K562 (cell line): ENCODE measurements around the gene APOBEC3G. TPM values are rescaled to one million over a fixed set of nuclear protein-coding genes. Genes with fewer than 3 reads are reported as not detected.

Experiments
- ATAC-seq: fragments of 200-7000 bp; cut with Tn5 transposase; 3 replicates; pipeline ENCODE4 v1.9.1; 2020; ENCODE audit warnings: moderate library complexity
- BruUV-seq: library from RNA; stranded (reverse); fragments of 400-500 nt; replicated peaks from 2 replicates; lab custom pipeline; 2021; lab: Mats Ljungman, UMichigan
- CTCF ChIA-PET: fragments of 300-600 bp; formaldehyde crosslinking; extraction: SDS; loops from one replicate; lab custom pipeline; 2021; ENCODE audit warnings: low intra/inter-chr PET ratio; lab: Yijun Ruan, JAX
- POLR2A ChIA-PET: fragments of 300-600, 350-650 bp; sonication (Branson Sonifier 250); formaldehyde crosslinking; extraction: SDS; loops from one replicate; lab custom pipeline; 2021; ENCODE audit warnings: antibody characterized with exemption, inconsistent platforms; lab: Yijun Ruan, JAX
- DNase-seq, 4 experiments: peaks; one replicate each; pipeline versions ENCODE4 v3.0.0 to v3.0.0-alpha.2; 2011 to 2018; ENCODE audit warnings: low spot score in 3 of 4, mixed read lengths in 3 of 4; ENCODE audit errors: extremely low read depth in 1 of 4
- FAIRE-seq: peaks from 2 replicates; lab custom pipeline; 2011; peaks lifted over from hg19 to GRCh38; lab: Jason Lieb, UNC
- H2AFZ ChIP-seq: 2 replicates; pipeline ENCODE4 v1.6.0; 2011; ENCODE audit warnings: low read depth, low read length, control low read depth, inconsistent platforms
- H3K27ac ChIP-seq: fragments of 200-600 bp; 3 replicates; pipeline ENCODE4 v1.8.0; 2011; ENCODE audit warnings: low read depth, mild to moderate bottlenecking, control low read depth, inconsistent platforms, low read length, moderate library complexity, mixed read lengths; ENCODE audit errors: extremely low read depth
- H3K27me3 ChIP-seq, 2 experiments: fragments of 300-600 bp in 1 of 2; 2 replicates in 1 of 2; 3 replicates in 1 of 2; pipeline versions ENCODE4 v1.6.0 to v1.8.0; 2011; ENCODE audit warnings: inconsistent platforms in 2 of 2, low read length in 2 of 2, mild to moderate bottlenecking in 1 of 2, mixed read lengths in 1 of 2, moderate library complexity in 1 of 2; ENCODE audit not compliant: control insufficient read depth in 2 of 2, insufficient read depth in 2 of 2
- H3K36me3 ChIP-seq: fragments of 300-600 bp; 3 replicates; pipeline ENCODE4 v1.8.0; 2011; ENCODE audit warnings: mild to moderate bottlenecking, low read length, inconsistent platforms; ENCODE audit not compliant: control insufficient read depth, insufficient read depth
- H3K4me1 ChIP-seq, 2 experiments: fragments of 200-600 bp in 1 of 2; replicated peaks in 1 of 2; 2 replicates in 1 of 2; 3 replicates in 1 of 2; pipeline versions ENCODE4 v1.5.1 to v1.8.0; 2011; ENCODE audit warnings: inconsistent platforms in 2 of 2, low read length in 2 of 2, mild to moderate bottlenecking in 1 of 2, mixed read lengths in 1 of 2, moderate library complexity in 1 of 2; ENCODE audit not compliant: control insufficient read depth in 2 of 2, insufficient read depth in 2 of 2
- H3K4me2 ChIP-seq: 2 replicates; pipeline ENCODE4 v1.6.1; 2011; ENCODE audit warnings: low read length, control low read depth, inconsistent platforms, mixed read lengths; ENCODE audit not compliant: insufficient read depth
- H3K4me3 ChIP-seq: fragments of 200-600 bp; sonication (generic), shearing (Covaris generic); 2 replicates; pipeline ENCODE4 v1.5.1; 2016; ENCODE audit warnings: control low read depth, inconsistent platforms
- H3K79me2 ChIP-seq: fragments of 200-600 bp; 3 replicates; pipeline ENCODE4 v1.8.0; 2011; ENCODE audit warnings: low read length, inconsistent platforms; ENCODE audit not compliant: control insufficient read depth, insufficient read depth
- H3K9ac ChIP-seq, 2 experiments: 2 replicates each; pipeline versions ENCODE4 v1.6.0 to v1.6.1; 2011; ENCODE audit warnings: low read depth in 2 of 2, low read length in 2 of 2, control low read depth in 1 of 2, inconsistent platforms in 1 of 2, mild to moderate bottlenecking in 1 of 2, mixed read lengths in 1 of 2; ENCODE audit not compliant: insufficient read depth in 1 of 2
- H3K9me1 ChIP-seq: one replicate; pipeline ENCODE4 v1.6.0; 2011; ENCODE audit warnings: inconsistent platforms, mild to moderate bottlenecking, low read length, moderate library complexity; ENCODE audit not compliant: control insufficient read depth, insufficient read depth
- H3K9me3 ChIP-seq: replicated peaks from 2 replicates; pipeline ENCODE4 v1.5.1; 2011; ENCODE audit warnings: low read depth, low read length, inconsistent platforms; ENCODE audit not compliant: control insufficient read depth, insufficient read depth
- H4K20me1 ChIP-seq: replicated peaks from 2 replicates; pipeline ENCODE4 v1.6.1; 2011; ENCODE audit warnings: low read length, inconsistent platforms, mixed read lengths; ENCODE audit not compliant: control insufficient read depth, insufficient read depth
- CBX5 ChIP-seq: IDR thresholded peaks from 2 replicates; pipeline ENCODE4 v1.6.1; 2014; ENCODE audit warnings: low read depth, borderline replicate concordance
- DEAF1 ChIP-seq: fragments of 450-650 bp; formaldehyde crosslinking; IDR thresholded peaks from 2 replicates; pipeline ENCODE4 v1.4.0; 2020; ENCODE audit warnings: mild to moderate bottlenecking, moderate library complexity
- THAP12 ChIP-seq: fragments of 250-450 bp; sonication (Bioruptor Pico); IDR thresholded peaks from 2 replicates; pipeline ENCODE4 v1.9.0; 2021; ENCODE audit warnings: mild to moderate bottlenecking, inconsistent platforms
- THAP7 ChIP-seq: fragments of 250-450 bp; sonication (Bioruptor Pico); IDR thresholded peaks from 2 replicates; pipeline ENCODE4 v1.5.0; 2021
- ZFPM2 ChIP-seq: fragments of 250-450 bp; sonication (Bioruptor Pico); IDR thresholded peaks from 2 replicates; pipeline ENCODE4 v1.5.1; 2022; ENCODE audit warnings: mild to moderate bottlenecking
- ZNF717 ChIP-seq: fragments of 250-450 bp; sonication (Bioruptor Pico); IDR thresholded peaks from 2 replicates; pipeline ENCODE4 v1.5.0; 2021
- WGBS: fragments of 100-300 bp; shearing (Covaris generic); methylation state at CpG from one replicate; pipeline ENCODE4 v1.1.6; 2016; ENCODE audit warnings: low coverage, mixed read lengths; ENCODE audit not compliant: insufficient coverage; ENCODE audit errors: missing lambda C conversion rate; 5-methylcytosine and 5-hydroxymethylcytosine counted together
- in situ Hi-C: fragments of 300-500 bp; cut with MboI; formaldehyde crosslinking; loops from 4 replicates; pipeline ENCODE4 v1.15.0; 2018; ENCODE audit warnings: inconsistent platforms, mixed read lengths
- intact Hi-C: fragments of 100-400 bp; cut with micrococcal nuclease; formaldehyde crosslinking; loops from 2 replicates; pipeline ENCODE4 v1.14.2; 2022
- polyA plus RNA-seq, 8 experiments: library from polyadenylated mRNA; depleted of rRNA in 4 of 8; stranded (reverse) in 5 of 8; unstranded in 3 of 8; fragments of >200 nt; fragmentation: Nextera tagmentation in 2 of 8; fragmentation: Illumina TruSeq in 1 of 8; extraction: Ambion mirVana in 2 of 8; extraction: Trizol in 1 of 8; gene quantifications; 2 replicates each; pipeline versions ENCODE4 v1.2.1 to v1.2.3, GENCODE V29; 2011 to 2014; ENCODE audit warnings: inconsistent platforms in 1 of 8, missing spikeins in 1 of 8
- total RNA-seq, 7 experiments: library from RNA; depleted of rRNA in 6 of 7; stranded (reverse); fragments of >200 nt in 6 of 7; fragmentation: Illumina TruSeq in 2 of 7; extraction: Trizol in 2 of 7; gene quantifications; 2 replicates each; pipeline versions ENCODE4 v1.2.1 to v1.2.3, GENCODE V29; 2011 to 2021; ENCODE audit warnings: low replicate concordance in 1 of 7
- TF ChIP-seq, protein P1 (sequence below): fragments of 450-650 bp; IDR thresholded peaks from 2 replicates; pipeline ENCODE4 v1.7.0; 2016; ENCODE audit warnings: borderline replicate concordance
- TF ChIP-seq, protein P2 (sequence below): fragments of 250-450 bp; sonication (Bioruptor Pico); IDR thresholded peaks from 2 replicates; pipeline ENCODE4 v1.5.0; 2020; ENCODE audit warnings: mild to moderate bottlenecking, borderline replicate concordance
- TF ChIP-seq, protein P3 (sequence below): fragments of 450-650 bp; IDR thresholded peaks from 2 replicates; pipeline ENCODE4 v1.6.1; 2016; ENCODE audit warnings: borderline replicate concordance

APOBEC3G gene
- total and polyA plus RNA-seq, 9 of the 15 experiments (the other 6 are each of a cell fraction or from before 2014, with no cell fraction given), result 5.2 to 20.8 (median 11.4) TPM

GRCh38 chr22:39090426-39091064 lies 13.5 kb downstream of the APOBEC3G start:
- FAIRE-seq, result no peak
- no peak overlapping the region for H3K4me3 ChIP-seq

More at GRCh38 chr22:39090426-39091064, 13.5 kb downstream of the APOBEC3G start:
- Histone ChIP-seq H3K27ac (no peak overlapping the region), H4K20me1 (no peaks in the 10 kb centered on the region), H3K79me2 (no peaks in the 10 kb centered on the region), H2AFZ (no peak overlapping the region), H3K9me1 (no peaks in the 10 kb centered on the region), H3K9ac (no peak overlapping the region; a peak in 1 of 4 replicates), H3K27me3 (no peaks in the 10 kb centered on the region), H3K4me2 (no peak overlapping the region), H3K9me3 (no peaks in the 10 kb centered on the region), H3K36me3 (no peaks in the 10 kb centered on the region), H3K4me1 (peaks cover 2 to 22% of the 10 kb centered on the region in 2 experiments; a peak in 4 of 5 replicates)
- intact Hi-C loops (no loop called here), in situ Hi-C loops (no loop called here)
- TF ChIP-seq ZFPM2 (CRISPR knock-in tag) (no peak), THAP7 (CRISPR knock-in tag) (no peak), ZNF717 (CRISPR knock-in tag) (no peak), DEAF1 (CRISPR knock-in tag) (no peak), CBX5 (no peak), THAP12 (CRISPR knock-in tag) (no peak)
- TF ChIP-seq, protein P1, sequence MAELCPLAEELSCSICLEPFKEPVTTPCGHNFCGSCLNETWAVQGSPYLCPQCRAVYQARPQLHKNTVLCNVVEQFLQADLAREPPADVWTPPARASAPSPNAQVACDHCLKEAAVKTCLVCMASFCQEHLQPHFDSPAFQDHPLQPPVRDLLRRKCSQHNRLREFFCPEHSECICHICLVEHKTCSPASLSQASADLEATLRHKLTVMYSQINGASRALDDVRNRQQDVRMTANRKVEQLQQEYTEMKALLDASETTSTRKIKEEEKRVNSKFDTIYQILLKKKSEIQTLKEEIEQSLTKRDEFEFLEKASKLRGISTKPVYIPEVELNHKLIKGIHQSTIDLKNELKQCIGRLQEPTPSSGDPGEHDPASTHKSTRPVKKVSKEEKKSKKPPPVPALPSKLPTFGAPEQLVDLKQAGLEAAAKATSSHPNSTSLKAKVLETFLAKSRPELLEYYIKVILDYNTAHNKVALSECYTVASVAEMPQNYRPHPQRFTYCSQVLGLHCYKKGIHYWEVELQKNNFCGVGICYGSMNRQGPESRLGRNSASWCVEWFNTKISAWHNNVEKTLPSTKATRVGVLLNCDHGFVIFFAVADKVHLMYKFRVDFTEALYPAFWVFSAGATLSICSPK, result no peak
- TF ChIP-seq, protein P2, sequence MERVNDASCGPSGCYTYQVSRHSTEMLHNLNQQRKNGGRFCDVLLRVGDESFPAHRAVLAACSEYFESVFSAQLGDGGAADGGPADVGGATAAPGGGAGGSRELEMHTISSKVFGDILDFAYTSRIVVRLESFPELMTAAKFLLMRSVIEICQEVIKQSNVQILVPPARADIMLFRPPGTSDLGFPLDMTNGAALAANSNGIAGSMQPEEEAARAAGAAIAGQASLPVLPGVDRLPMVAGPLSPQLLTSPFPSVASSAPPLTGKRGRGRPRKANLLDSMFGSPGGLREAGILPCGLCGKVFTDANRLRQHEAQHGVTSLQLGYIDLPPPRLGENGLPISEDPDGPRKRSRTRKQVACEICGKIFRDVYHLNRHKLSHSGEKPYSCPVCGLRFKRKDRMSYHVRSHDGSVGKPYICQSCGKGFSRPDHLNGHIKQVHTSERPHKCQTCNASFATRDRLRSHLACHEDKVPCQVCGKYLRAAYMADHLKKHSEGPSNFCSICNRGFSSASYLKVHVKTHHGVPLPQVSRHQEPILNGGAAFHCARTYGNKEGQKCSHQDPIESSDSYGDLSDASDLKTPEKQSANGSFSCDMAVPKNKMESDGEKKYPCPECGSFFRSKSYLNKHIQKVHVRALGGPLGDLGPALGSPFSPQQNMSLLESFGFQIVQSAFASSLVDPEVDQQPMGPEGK, result no peak
- TF ChIP-seq, protein P3, sequence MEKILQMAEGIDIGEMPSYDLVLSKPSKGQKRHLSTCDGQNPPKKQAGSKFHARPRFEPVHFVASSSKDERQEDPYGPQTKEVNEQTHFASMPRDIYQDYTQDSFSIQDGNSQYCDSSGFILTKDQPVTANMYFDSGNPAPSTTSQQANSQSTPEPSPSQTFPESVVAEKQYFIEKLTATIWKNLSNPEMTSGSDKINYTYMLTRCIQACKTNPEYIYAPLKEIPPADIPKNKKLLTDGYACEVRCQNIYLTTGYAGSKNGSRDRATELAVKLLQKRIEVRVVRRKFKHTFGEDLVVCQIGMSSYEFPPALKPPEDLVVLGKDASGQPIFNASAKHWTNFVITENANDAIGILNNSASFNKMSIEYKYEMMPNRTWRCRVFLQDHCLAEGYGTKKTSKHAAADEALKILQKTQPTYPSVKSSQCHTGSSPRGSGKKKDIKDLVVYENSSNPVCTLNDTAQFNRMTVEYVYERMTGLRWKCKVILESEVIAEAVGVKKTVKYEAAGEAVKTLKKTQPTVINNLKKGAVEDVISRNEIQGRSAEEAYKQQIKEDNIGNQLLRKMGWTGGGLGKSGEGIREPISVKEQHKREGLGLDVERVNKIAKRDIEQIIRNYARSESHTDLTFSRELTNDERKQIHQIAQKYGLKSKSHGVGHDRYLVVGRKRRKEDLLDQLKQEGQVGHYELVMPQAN, result no peak
- CTCF ChIA-PET, result no interaction called here
- DNase-seq (no peak), ATAC-seq (no peak)
- BruUV-seq, result no TSS peak
- POLR2A ChIA-PET, result no interaction called here
- 63% methylated on average over 6 of the region's 15 CpGs for WGBS
